NCI-H1694 (cell line): ENCODE results near the gene ATXN1.
"Not testable (repeated sequence)": the region's sequence is repeated elsewhere in the genome, so short reads cannot be mapped to it uniquely, and the experiment has no call there.

ENCODE experiments used
- DNase-seq: peaks from one replicate; lab custom pipeline; 2025; lab: John Stamatoyannopoulos, UW

The ATXN1 gene

DNA sequence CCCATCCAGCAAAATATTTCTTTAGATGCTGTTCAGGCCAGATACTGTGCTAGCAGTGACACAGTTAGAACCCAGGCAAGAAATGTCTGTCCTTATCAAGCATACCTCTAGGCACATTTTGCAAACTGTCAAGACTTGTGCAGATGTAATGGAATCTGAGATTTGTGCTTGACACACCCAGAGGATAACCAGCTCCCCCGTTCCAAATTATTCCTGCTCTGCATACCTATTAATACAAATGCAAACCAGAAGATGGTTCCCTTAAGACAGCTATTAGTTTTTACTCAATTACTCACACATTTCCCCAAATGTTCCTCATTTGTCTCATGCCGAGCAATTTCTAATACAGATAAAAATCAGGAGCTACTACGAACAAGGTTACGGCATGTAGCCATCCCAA, 40.4 kb downstream of the ATXN1 start:
- no peak for DNase-seq

GRCh38 chr6:16719488-16719887, 41.8 kb downstream of the ATXN1 start:
- no peak for DNase-seq

DNA sequence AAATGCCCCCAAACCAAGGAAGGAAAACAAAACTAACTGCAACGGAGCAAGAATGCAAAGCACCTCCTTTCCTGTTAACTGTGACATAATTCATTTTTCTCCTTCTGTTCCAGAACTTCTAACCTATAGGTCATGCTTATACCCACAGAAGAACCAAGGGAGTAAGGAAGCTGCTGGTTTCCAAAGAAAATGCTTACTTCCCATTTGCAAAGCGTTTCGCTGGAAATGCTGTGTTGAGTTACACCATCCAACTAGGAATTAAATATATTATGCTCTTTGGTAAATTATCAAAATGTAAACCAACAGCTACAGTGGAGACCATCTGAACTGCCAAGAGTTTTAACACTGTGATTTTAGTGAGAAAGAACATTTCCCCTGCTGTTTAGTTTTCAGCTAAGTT, 42.9 kb downstream of the ATXN1 start:
- DNase-seq = no peak

DNA sequence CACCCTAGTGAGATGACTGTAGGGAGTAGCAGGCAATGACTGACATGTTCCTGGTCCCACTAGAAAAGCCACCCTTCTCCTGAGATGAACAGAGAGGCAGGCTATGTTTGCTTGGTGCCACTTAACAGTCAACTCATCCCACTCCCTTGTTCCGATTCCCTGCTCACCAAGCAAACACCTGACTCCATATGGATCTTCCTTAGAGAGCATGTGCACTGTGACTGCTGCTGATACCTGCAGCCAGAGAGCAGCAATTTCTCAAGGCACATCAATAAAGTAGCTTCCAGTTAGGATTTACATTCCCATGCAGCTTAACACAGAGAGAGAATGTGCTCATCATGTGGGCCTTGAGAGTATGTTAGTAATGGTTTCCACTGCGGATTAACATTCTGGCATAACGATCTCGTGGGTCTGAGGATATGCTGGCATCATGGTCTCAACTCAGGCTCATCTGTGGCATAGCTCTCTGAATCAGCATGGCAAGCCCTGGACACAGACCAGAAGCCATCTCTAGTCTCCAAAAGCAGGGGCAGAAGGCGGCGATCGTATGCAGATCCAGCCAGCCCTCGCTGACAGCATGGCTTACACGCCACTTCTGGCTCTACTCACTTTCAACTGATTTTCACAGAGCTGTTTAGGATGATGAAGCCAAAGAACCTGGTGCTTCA, 43.9 kb downstream of the ATXN1 start:
- DNase-seq = no peak

DNA sequence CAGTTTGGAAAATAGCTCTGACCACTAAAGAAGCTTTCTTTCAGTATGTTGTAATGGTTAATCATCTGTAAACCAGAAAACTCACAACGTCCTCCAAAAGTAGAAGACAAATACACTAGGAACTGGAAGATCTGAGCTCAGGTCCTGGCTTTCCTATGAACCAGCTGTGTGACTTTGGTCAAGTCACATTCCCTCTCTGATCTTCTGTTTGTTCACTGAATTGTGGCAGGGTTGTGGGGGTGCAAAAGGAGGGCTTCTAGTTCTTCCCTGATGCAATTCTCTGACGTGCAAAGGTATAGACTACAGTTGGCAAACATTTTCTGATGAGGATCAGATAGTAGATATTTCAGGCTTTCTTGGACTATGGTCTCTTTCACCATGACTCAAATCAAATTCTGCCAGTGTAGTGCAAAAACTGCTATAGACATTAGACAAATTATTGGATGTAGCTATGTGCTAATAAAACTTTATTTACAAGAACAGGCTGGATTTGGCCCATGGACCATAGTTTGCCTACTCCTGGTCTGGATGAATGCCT, 44.9 kb downstream of the ATXN1 start:
- no peak for DNase-seq

GRCh38 chr6:16713597-16713996, 47.7 kb downstream of the ATXN1 start:
- DNase-seq = no peak

DNA sequence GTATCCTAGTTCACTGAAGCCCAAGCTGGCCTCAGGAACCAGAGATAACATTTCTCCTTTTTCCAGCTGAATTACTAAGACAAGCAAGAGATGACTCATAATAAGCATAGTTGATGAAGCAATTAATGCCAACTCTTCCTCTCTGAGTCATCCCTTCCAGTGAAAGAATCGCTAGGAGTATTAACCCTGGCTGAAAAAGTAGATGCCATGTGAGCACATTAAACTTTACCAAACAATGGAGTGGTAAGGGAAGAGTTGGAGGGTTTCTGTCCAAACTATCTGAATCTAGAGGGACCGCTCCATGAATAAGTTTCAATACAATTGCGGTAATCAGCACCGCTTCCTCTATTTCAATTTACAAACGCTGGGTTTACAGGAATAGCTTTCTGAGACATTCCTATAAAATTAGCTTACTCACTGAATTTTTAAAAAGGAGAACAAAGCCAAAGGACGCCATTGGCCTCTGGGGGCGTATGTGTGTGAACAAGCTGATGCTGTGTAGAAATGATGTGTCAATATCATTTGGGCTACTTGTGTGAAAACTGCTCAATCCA, 48.3 kb downstream of the ATXN1 start:
- no peak for DNase-seq

- no peak for DNase-seq
Measured at GRCh38 chr6:16712255-16712930, 48.9 kb downstream of the ATXN1 start.

GRCh38 chr6:16711546-16712254, 49.6 kb downstream of the ATXN1 start:
- DNase-seq = no peak

DNA sequence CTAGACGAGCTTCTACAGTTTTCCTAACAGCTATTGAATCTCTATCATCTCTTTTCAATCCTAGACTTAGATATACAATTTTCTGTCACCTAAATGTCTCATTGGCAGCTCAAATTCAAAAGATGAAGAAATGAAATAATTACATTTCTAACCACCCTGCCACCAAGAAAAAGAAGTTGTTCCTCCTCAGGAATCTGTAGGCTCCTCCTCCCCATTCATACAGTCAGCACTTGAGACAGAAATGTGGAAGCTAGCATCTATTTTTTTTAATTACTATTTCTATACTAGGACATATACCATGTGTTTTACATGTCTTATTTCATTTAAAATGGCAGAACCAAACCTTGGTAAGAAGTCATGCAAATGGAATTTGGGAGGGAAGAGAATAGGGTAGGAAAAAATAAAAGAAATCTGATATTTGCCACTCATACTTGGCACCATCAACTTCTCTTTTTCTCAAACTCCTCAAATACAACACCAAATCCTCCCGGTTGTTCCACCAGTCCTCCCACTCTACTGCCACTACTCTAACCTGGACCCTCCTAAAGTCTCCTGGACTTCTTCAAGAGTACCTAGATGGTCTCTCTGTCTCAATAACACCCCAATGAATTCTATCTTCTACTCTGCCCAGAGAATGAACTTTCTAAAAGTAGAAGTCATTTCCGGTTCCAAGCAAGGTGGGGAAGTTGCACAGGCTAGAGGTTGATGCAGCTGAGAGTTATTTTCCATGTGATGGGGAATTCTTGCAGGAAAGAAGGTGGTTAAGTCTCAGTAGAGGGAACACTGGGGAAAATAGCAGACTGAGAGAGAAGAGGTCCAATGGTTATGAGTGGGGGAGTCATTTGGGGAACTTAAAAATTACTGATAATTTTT, 54.1 kb downstream of the ATXN1 start:
- DNase-seq = no peak

- not testable (repeated sequence) for DNase-seq
Measured at GRCh38 chr6:16706491-16706890, 54.8 kb downstream of the ATXN1 start.

DNA sequence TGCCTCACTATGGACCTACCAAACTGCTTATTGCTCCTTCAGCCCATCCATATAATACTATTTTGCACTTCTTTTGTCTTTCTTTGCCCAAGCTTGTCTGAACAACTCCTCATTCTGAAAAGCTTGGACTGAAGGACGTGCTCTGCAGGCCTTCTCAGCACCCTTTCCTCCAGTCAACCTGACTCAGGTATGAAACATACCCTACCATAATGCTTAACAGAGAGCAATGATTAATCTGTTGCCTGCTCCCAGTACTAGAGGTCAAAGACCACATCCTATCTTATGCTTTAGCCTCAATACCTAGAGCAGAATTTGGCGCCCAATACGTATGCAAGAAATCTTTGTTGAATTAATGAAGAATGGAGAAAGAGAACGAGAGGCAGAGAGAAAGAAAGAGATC, 55.2 kb downstream of the ATXN1 start:
- DNase-seq = no peak

GRCh38 chr6:16705081-16705993, 55.9 kb downstream of the ATXN1 start:
- DNase-seq = no peak

GRCh38 chr6:16704401-16705045, 56.7 kb downstream of the ATXN1 start:
- DNase-seq = no peak

DNA sequence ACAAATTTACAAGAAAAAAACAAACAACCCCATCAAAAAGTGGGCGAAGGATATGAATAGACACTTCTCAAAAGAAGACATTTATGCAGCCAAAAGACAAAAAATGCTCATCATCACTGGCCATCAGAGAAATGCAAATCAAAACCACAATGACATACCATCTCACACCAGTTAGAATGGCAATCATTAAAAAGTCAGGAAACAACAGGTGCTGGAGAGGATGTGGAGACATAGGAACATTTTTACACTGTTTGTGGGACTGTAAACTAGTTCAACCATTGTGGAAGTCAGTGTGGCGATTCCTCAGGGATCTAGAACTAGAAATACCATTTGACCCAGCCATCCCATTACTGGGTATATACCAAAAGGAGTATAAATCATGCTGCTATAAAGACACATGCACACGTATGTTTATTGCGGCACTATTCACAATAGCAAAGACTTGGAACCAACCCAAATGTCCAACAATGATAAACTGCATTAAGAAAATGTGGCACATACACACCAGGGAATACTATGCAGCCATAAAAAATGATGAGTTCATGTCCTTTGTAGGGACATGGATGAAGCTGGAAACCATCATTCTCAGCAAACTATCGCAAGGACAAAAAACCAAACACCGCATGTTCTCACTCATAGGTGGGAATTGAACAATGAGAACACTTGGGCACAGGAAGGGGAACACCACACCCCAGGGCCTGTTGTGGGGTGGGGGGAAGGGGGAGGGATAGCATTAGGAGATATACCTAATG, 58.5 kb downstream of the ATXN1 start:
- not testable (repeated sequence) for DNase-seq

DNA sequence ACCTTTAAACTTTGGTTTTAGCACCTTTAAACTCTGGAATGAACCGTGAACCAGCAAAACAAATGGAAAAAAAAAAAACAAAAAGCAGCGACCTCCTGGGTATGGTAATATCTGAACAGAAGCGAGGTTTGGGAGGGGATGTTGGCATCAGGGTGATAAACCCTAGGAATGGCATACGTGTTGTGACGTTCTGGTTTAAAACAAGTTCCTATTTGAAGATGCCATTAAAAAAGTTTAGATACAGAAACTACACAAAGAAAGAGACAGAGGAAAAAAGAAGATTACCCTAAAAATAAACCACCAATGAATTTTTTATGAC, 60.4 kb downstream of the ATXN1 start:
- no peak for DNase-seq

GRCh38 chr6:16700202-16700915, 60.9 kb downstream of the ATXN1 start:
- DNase-seq = no peak

- DNase-seq = no peak
Measured at GRCh38 chr6:16698997-16699868, 62.0 kb downstream of the ATXN1 start.
